Hepatocyte (in vitro differentiated cells): ENCODE measurements around the gene PLOD3. TPM values are rescaled to one million over a fixed set of nuclear protein-coding genes. Genes with fewer than 3 reads are reported as not detected.
A peak's percentile ranks its signal among the peaks of the same experiment; 100 is the strongest.

Source experiments
- DNase-seq: peaks from one replicate; pipeline ENCODE4 v3.0.0-alpha.2; 2016; ENCODE audit warnings: low spot score
- H2AFZ ChIP-seq: fragments of 200-600 bp; sonication (generic); 2 replicates; pipeline ENCODE4 v1.6.0; 2016; ENCODE audit warnings: antibody characterized with exemption, mild to moderate bottlenecking
- H3K27ac ChIP-seq: fragments of 200-600 bp; sonication (generic); 2 replicates; pipeline ENCODE4 v1.5.1; 2016; ENCODE audit warnings: mild to moderate bottlenecking
- H3K27me3 ChIP-seq: fragments of 200-600 bp; sonication (generic); 2 replicates; pipeline ENCODE4 v1.6.1; 2016
- H3K36me3 ChIP-seq: fragments of 200-600 bp; sonication (generic); replicated peaks from 2 replicates; pipeline ENCODE4 v1.5.1; 2016; ENCODE audit warnings: low read depth; ENCODE audit not compliant: insufficient read depth
- H3K4me1 ChIP-seq: fragments of 200-600 bp; sonication (generic); 2 replicates; pipeline ENCODE4 v1.5.1; 2016; ENCODE audit warnings: mild to moderate bottlenecking, moderate library complexity; ENCODE audit not compliant: insufficient read depth
- H3K4me2 ChIP-seq: fragments of 200-600 bp; sonication (generic); 2 replicates; pipeline ENCODE4 v1.6.0; 2016
- H3K4me3 ChIP-seq: fragments of 200-600 bp; sonication (generic); 2 replicates; pipeline ENCODE4 v1.5.1; 2016; ENCODE audit warnings: mild to moderate bottlenecking
- H3K79me2 ChIP-seq: fragments of 200-600 bp; sonication (generic); 2 replicates; pipeline ENCODE4 v1.6.0; 2017; ENCODE audit warnings: mild to moderate bottlenecking
- H3K9me2 ChIP-seq: fragments of 200-600 bp; sonication (generic); replicated peaks from 2 replicates; pipeline ENCODE4 v1.6.0; 2017; ENCODE audit warnings: mild to moderate bottlenecking; ENCODE audit not compliant: insufficient read depth
- H3K9me3 ChIP-seq: fragments of 200-600 bp; sonication (generic); 2 replicates; pipeline ENCODE4 v1.5.1; 2016; ENCODE audit warnings: low read depth, mild to moderate bottlenecking
- H4K20me1 ChIP-seq: fragments of 200-600 bp; sonication (generic); 2 replicates; pipeline ENCODE4 v1.6.0; 2016; ENCODE audit warnings: mild to moderate bottlenecking; ENCODE audit not compliant: insufficient read depth, poor library complexity, severe bottlenecking
- CTCF ChIP-seq: fragments of 200-600 bp; sonication (generic); IDR thresholded peaks from 2 replicates; pipeline ENCODE4 v1.5.1; 2016; ENCODE audit warnings: antibody characterized with exemption, mild to moderate bottlenecking; ENCODE audit not compliant: poor library complexity
- EZH2 ChIP-seq: fragments of 200-600 bp; sonication (generic); IDR thresholded peaks from 2 replicates; pipeline ENCODE4 v1.6.1; 2016; ENCODE audit warnings: antibody characterized with exemption, mild to moderate bottlenecking, borderline replicate concordance
- EZH2phosphoT487 ChIP-seq: fragments of 200-600 bp; sonication (generic); IDR thresholded peaks from one replicate; pipeline ENCODE4 v1.6.1; 2018; ENCODE audit warnings: antibody characterized with exemption, mild to moderate bottlenecking, low read depth, moderate library complexity; ENCODE audit not compliant: unreplicated experiment, severe bottlenecking
- WGBS: methylation state at CpG from one replicate; pipeline ENCODE4 v1.1.6; 2016; ENCODE audit warnings: low lambda C conversion rate; ENCODE audit errors: missing lambda C conversion rate; 5-methylcytosine and 5-hydroxymethylcytosine counted together
- polyA plus RNA-seq: library from polyadenylated mRNA; unstranded; fragments of >200 nt; fragmentation: Nextera tagmentation; extraction: Ambion mirVana; gene quantifications from 2 replicates; pipeline ENCODE4 v1.2.1, GENCODE V29; 2016
- total RNA-seq: library from RNA; depleted of rRNA; stranded (reverse); fragments of >200 nt; gene quantifications from 2 replicates; pipeline ENCODE4 v1.2.3, GENCODE V29; 2014

PLOD3 gene
- total and polyA plus RNA-seq, 2 experiments from 2014 or later = 37.6 to 127 TPM

GRCh38 chr7:101169838-101170551, 47.4 kb downstream of the PLOD3 start:
- DNase-seq = peak; percentile 80
- Histone ChIP-seq H3K9me3 (no peaks in the 10 kb centered on the region), H3K4me2 (peak overlapping the region; percentile 72), H3K27ac (no peak overlapping the region), H3K4me1 (peaks cover 20% of the 10 kb centered on the region), H3K9me2 (no peaks in the 10 kb centered on the region), H3K4me3 (no peak overlapping the region), H3K36me3 (no peaks in the 10 kb centered on the region), H4K20me1 (peaks cover under 1% of the 10 kb centered on the region), H3K79me2 (no peaks in the 10 kb centered on the region), H2AFZ (no peak overlapping the region), H3K27me3 (peaks cover 95% of the 10 kb centered on the region)
- TF ChIP-seq CTCF = peak; percentile 80
- TF ChIP-seq EZH2phosphoT487 = no peak
- WGBS = 2% methylated on average over 26 of the region's 33 CpGs

GRCh38 chr7:101169110-101169837, 48.1 kb downstream of the PLOD3 start:
- H3K79me2 ChIP-seq = no peaks in the 10 kb centered on the region
- no peaks in the 10 kb centered on the region for H3K9me3 ChIP-seq
- no peaks in the 10 kb centered on the region for H3K36me3 ChIP-seq
- no peak for DNase-seq
- H3K27ac ChIP-seq = no peak overlapping the region
- H3K27me3 ChIP-seq = peaks cover 96% of the 10 kb centered on the region
- H4K20me1 ChIP-seq = peaks cover 6% of the 10 kb centered on the region
- H3K4me1 ChIP-seq = peaks cover 24% of the 10 kb centered on the region
- H3K9me2 ChIP-seq = no peaks in the 10 kb centered on the region
- H3K4me2 ChIP-seq = peak overlapping the region; percentile 72
- TF ChIP-seq EZH2 = peak; percentile 16
- no peak for TF ChIP-seq CTCF
- no peak for TF ChIP-seq EZH2phosphoT487
- no peak overlapping the region for H2AFZ ChIP-seq
- WGBS = 2% methylated on average over 14 of the region's 18 CpGs
- H3K4me3 ChIP-seq = no peak overlapping the region

GRCh38 chr7:101168412-101169049, 48.9 kb downstream of the PLOD3 start:
- peaks cover 28% of the 10 kb centered on the region for H3K4me1 ChIP-seq
- H4K20me1 ChIP-seq = peaks cover 9% of the 10 kb centered on the region
- H3K9me3 ChIP-seq = no peaks in the 10 kb centered on the region
- WGBS = 10% methylated on average over 6 of the region's 6 CpGs
- no peak for TF ChIP-seq EZH2phosphoT487
- no peak for TF ChIP-seq CTCF
- TF ChIP-seq EZH2 = no peak
- H3K4me3 ChIP-seq = no peak overlapping the region
- peaks cover 96% of the 10 kb centered on the region for H3K27me3 ChIP-seq
- H3K9me2 ChIP-seq = no peaks in the 10 kb centered on the region
- H2AFZ ChIP-seq = no peak overlapping the region
- no peaks in the 10 kb centered on the region for H3K79me2 ChIP-seq
- H3K4me2 ChIP-seq = no peak overlapping the region
- no peak for DNase-seq
- H3K36me3 ChIP-seq = no peaks in the 10 kb centered on the region
- no peak overlapping the region for H3K27ac ChIP-seq
